ENCODE measurements around the gene TRANK1. TPM values are rescaled to one million over a fixed set of nuclear protein-coding genes. Genes with fewer than 3 reads are reported as not detected.
"Not testable (repeated sequence)": the region's sequence is repeated elsewhere in the genome, so short reads cannot be mapped to it uniquely, and the experiment has no call there.

Gene TRANK1
- total RNA-seq, 1 donor from 2014 or later: 16.4 TPM

- Mint-ChIP-seq H3K4me3 (ENCODE audit: low read depth) (peak overlapping the region; percentile 6), H3K27ac (peak overlapping the region; percentile 86)
Measured at GRCh38 chr3:36964817-36965216, 20.0 kb upstream of the TRANK1 start.

GRCh38 chr3:36964331-36964730 is 19.5 kb upstream of the TRANK1 start:
- Mint-ChIP-seq H3K27me3 (no peaks in the 10 kb centered on the region), H3K27ac (no peak overlapping the region), H3K9me3 (ENCODE audit: low read depth) (peaks cover 4% of the 10 kb centered on the region), H3K4me1 (ENCODE audit: low read depth) (peaks cover 19% of the 10 kb centered on the region), H3K36me3 (ENCODE audit: insufficient read depth) (no peaks in the 10 kb centered on the region), H3K4me3 (ENCODE audit: low read depth) (no peak overlapping the region)
- DNase-seq (ENCODE audit: low spot score, unreplicated experiment): no peak
- TF ChIP-seq CTCF (IDR thresholded peaks at IDR 0.05; ENCODE audit: unreplicated experiment): no peak

More at GRCh38 chr3:36964817-36965216, 20.0 kb upstream of the TRANK1 start:
- peaks cover 4% of the 10 kb centered on the region for H3K9me3 Mint-ChIP-seq (ENCODE audit: low read depth)
- no peaks in the 10 kb centered on the region for H3K36me3 Mint-ChIP-seq (ENCODE audit: insufficient read depth)
- H3K4me1 Mint-ChIP-seq (ENCODE audit: low read depth): peaks cover 23% of the 10 kb centered on the region
- no peak for TF ChIP-seq CTCF (IDR thresholded peaks at IDR 0.05; ENCODE audit: unreplicated experiment)
- DNase-seq (ENCODE audit: low spot score, unreplicated experiment): no peak
- no peaks in the 10 kb centered on the region for H3K27me3 Mint-ChIP-seq

- not testable (repeated sequence) for H3K9me3 Mint-ChIP-seq (ENCODE audit: low read depth); H3K27me3 Mint-ChIP-seq; H3K36me3 Mint-ChIP-seq (ENCODE audit: insufficient read depth); DNase-seq (ENCODE audit: low spot score, unreplicated experiment); H3K27ac Mint-ChIP-seq; H3K4me3 Mint-ChIP-seq (ENCODE audit: low read depth)
- peaks cover 20% of the 10 kb centered on the region for H3K4me1 Mint-ChIP-seq (ENCODE audit: low read depth)
Measured at GRCh38 chr3:36963008-36963407, 18.2 kb upstream of the TRANK1 start.

- peaks cover 4% of the 10 kb centered on the region for H3K9me3 Mint-ChIP-seq (ENCODE audit: low read depth)
- no peak overlapping the region for H3K4me3 Mint-ChIP-seq (ENCODE audit: low read depth)
- H3K4me1 Mint-ChIP-seq (ENCODE audit: low read depth): peaks cover 14% of the 10 kb centered on the region
- no peak for TF ChIP-seq CTCF (IDR thresholded peaks at IDR 0.05; ENCODE audit: unreplicated experiment)
- no peaks in the 10 kb centered on the region for H3K27me3 Mint-ChIP-seq
- DNase-seq (ENCODE audit: low spot score, unreplicated experiment): no peak
- H3K36me3 Mint-ChIP-seq (ENCODE audit: insufficient read depth): no peaks in the 10 kb centered on the region
- H3K27ac Mint-ChIP-seq: no peak overlapping the region
Measured at GRCh38 chr3:36960502-36960901, 15.6 kb upstream of the TRANK1 start.

- H3K27ac Mint-ChIP-seq: no peak overlapping the region
- peaks cover 3% of the 10 kb centered on the region for H3K9me3 Mint-ChIP-seq (ENCODE audit: low read depth)
- no peak overlapping the region for H3K4me3 Mint-ChIP-seq (ENCODE audit: low read depth)
- DNase-seq (ENCODE audit: low spot score, unreplicated experiment): no peak
- H3K4me1 Mint-ChIP-seq (ENCODE audit: low read depth): peaks cover 7% of the 10 kb centered on the region
- H3K27me3 Mint-ChIP-seq: no peaks in the 10 kb centered on the region
- H3K36me3 Mint-ChIP-seq (ENCODE audit: insufficient read depth): no peaks in the 10 kb centered on the region
- TF ChIP-seq CTCF (IDR thresholded peaks at IDR 0.05; ENCODE audit: unreplicated experiment): no peak
Measured at GRCh38 chr3:36959821-36960220, 15.0 kb upstream of the TRANK1 start.

GRCh38 chr3:36957862-36958686 is 13.2 kb upstream of the TRANK1 start:
- no peak for TF ChIP-seq CTCF (IDR thresholded peaks at IDR 0.05; ENCODE audit: unreplicated experiment)
- DNase-seq (ENCODE audit: low spot score, unreplicated experiment): no peak
- H3K27ac Mint-ChIP-seq: no peak overlapping the region
- H3K4me1 Mint-ChIP-seq (ENCODE audit: low read depth): peaks cover 5% of the 10 kb centered on the region
- H3K4me3 Mint-ChIP-seq (ENCODE audit: low read depth): no peak overlapping the region
- H3K36me3 Mint-ChIP-seq (ENCODE audit: insufficient read depth): no peaks in the 10 kb centered on the region
- H3K9me3 Mint-ChIP-seq (ENCODE audit: low read depth): no peaks in the 10 kb centered on the region
- H3K27me3 Mint-ChIP-seq: no peaks in the 10 kb centered on the region
